Activated naive CD8-positive, alpha-beta T cell treated with anti-CD3 and anti-CD28 coated beads for 36 hours (primary cell): ENCODE measurements around the gene SLC24A3. TPM values are rescaled to one million over a fixed set of nuclear protein-coding genes. Genes with fewer than 3 reads are reported as not detected.
A peak's percentile ranks its signal among the peaks of the same experiment; 100 is the strongest.
"Not testable (repeated sequence)": the region's sequence is repeated elsewhere in the genome, so short reads cannot be mapped to it uniquely, and the experiment has no call there.

Source experiments
- DNase-seq: peaks from one replicate; pipeline ENCODE4 v3.0.0; 2021
- H3K27ac Mint-ChIP-seq: one replicate; pipeline ENCODE4 v1.8.0; 2022; ENCODE audit warnings: mild to moderate bottlenecking, moderate library complexity, mixed read lengths
- H3K27me3 Mint-ChIP-seq: one replicate; pipeline ENCODE4 v1.8.0; 2022; ENCODE audit warnings: mild to moderate bottlenecking, mixed read lengths
- H3K36me3 Mint-ChIP-seq: one replicate; pipeline ENCODE4 v1.8.0; 2021; ENCODE audit warnings: mild to moderate bottlenecking, mixed read lengths
- H3K4me1 Mint-ChIP-seq: one replicate; pipeline ENCODE4 v1.8.0; 2021; ENCODE audit warnings: mixed read lengths
- H3K4me3 Mint-ChIP-seq: one replicate; pipeline ENCODE4 v1.8.0; 2022; ENCODE audit warnings: mild to moderate bottlenecking, moderate library complexity, mixed read lengths
- H3K9me3 Mint-ChIP-seq: one replicate; pipeline ENCODE4 v1.8.0; 2022; ENCODE audit warnings: mixed read lengths
- total RNA-seq, 2 experiments: library from RNA; stranded (reverse); gene quantifications; one replicate each; pipeline ENCODE4 v1.2.3, GENCODE V29; 2021

SLC24A3 gene
- total RNA-seq, 2 experiments from 2014 or later: not detected

DNA sequence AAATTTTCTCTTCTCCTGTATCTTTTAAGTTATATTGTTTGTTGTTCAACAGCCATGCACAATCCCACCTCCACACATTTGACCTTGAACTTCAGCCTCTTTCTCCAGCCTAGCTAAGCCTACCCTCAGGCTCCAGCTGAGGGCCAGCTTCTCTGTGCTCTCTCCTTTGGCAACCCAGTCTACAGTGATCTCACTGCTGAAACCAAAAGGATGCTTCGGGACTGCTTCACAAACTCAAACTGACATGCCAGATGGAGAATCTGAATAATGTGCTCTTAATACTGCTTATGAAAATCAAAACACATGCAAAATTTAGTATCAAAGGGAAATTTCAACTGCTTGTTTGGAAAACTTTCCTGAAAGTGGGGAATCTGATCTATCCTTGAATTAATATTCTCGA is 529.5 kb downstream of the SLC24A3 start:
- H3K9me3 Mint-ChIP-seq: peaks cover 8% of the 10 kb centered on the region
- no peak for DNase-seq
- H3K36me3 Mint-ChIP-seq: no peaks in the 10 kb centered on the region
- H3K27me3 Mint-ChIP-seq: peaks cover 17% of the 10 kb centered on the region
- peaks cover 4% of the 10 kb centered on the region for H3K4me1 Mint-ChIP-seq
- no peak overlapping the region for H3K4me3 Mint-ChIP-seq
- no peak overlapping the region for H3K27ac Mint-ChIP-seq

DNA sequence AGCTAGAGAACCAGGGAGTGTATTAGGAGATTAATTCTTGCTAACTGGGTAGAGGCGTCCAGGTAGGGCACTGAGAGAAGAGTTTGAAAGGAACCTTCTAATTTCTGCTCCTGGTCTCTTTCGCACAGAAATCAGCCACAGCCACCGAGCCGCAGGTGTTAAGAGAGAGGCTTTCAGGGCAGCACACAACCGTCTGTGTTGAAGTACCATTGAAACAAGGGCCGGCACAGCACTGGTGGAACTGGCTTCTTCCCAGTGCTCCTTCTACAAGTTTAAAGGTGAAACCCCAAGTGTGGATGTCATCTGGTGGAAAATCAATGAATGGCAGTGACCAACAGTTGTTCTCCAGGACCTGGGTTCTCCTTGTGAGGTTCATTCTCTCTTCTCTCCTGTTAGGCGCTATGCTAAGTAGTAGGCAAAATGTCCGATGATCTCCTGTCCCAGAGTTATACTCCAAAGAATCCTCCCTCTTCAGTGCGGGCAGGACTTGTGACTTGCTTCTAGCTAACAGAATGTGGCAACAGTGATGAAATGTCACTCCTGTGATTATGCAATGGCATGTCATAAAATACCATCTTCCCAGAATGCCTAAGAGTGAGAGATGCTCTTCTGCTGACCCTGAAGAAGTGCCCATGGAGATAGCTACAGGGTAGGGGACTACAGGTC is 530.7 kb downstream of the SLC24A3 start:
- no peaks in the 10 kb centered on the region for H3K4me1 Mint-ChIP-seq
- H3K27ac Mint-ChIP-seq: no peak overlapping the region
- peaks cover 8% of the 10 kb centered on the region for H3K9me3 Mint-ChIP-seq
- H3K4me3 Mint-ChIP-seq: no peak overlapping the region
- no peak for DNase-seq
- peaks cover 17% of the 10 kb centered on the region for H3K27me3 Mint-ChIP-seq
- no peaks in the 10 kb centered on the region for H3K36me3 Mint-ChIP-seq

DNA sequence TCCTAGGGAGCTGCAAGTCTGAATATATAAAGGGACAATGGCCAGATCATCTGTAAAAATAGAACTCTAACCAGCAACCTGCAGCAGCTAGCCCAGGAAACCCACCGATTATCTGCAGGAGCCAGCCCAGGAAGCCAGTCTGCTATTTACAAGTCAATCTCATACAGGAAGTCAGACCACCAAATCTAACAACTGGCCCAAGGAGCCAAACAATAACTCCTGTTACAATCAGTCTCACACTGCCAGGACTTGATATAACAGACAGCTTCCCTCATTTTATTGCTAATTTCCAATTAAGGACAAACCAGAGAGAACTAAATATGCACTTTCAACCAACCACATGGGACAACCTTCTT is 531.2 kb downstream of the SLC24A3 start:
- H3K4me3 Mint-ChIP-seq: no peak overlapping the region
- no peaks in the 10 kb centered on the region for H3K4me1 Mint-ChIP-seq
- H3K9me3 Mint-ChIP-seq: peaks cover 8% of the 10 kb centered on the region
- no peak for DNase-seq
- H3K27ac Mint-ChIP-seq: no peak overlapping the region
- peaks cover 17% of the 10 kb centered on the region for H3K27me3 Mint-ChIP-seq
- no peaks in the 10 kb centered on the region for H3K36me3 Mint-ChIP-seq

DNA sequence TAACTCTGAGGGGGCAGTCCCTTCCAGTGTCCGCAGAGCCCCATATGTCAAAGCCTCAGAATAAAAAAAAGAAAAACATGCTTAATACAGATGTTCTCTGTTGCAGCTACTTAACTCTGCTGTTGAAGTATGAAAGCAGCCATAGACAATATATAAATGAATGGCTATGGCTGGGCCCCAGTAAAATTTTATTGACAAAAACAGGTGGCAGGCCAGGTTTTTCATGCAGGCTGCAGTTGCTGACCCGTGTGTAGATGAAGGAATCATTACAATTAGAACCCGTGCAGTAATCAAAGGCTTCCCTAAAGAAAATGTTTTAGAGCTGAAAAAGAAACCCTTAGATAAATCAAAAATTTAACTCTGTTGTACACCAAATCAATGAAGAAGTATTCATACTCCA is 532.7 kb downstream of the SLC24A3 start:
- Mint-ChIP-seq H3K36me3 (no peaks in the 10 kb centered on the region), H3K27ac (no peak overlapping the region), H3K4me1 (no peaks in the 10 kb centered on the region), H3K4me3 (no peak overlapping the region), H3K27me3 (peaks cover 14% of the 10 kb centered on the region), H3K9me3 (peaks cover 8% of the 10 kb centered on the region)
- DNase-seq: no peak

DNA sequence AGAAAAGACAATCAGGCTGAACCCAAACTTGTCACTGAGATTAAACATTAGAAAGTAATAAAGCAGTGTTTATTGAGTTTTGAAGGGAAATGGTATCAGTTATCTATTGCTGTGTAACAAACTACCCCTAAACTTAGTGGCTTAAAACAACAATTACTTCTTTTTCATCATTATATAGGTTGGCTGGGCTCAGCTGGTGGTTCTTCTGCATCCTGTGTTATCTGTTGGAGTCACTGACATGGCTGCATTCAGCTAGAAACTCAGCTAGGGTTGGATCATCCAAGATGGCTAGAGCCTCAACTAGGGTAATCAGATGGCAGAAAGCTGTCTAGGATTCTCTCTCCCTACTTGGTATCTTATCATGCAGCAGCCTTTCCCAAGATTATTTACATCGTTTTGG is 533.1 kb downstream of the SLC24A3 start:
- no peak overlapping the region for H3K27ac Mint-ChIP-seq
- H3K4me1 Mint-ChIP-seq: no peaks in the 10 kb centered on the region
- H3K4me3 Mint-ChIP-seq: no peak overlapping the region
- no peaks in the 10 kb centered on the region for H3K36me3 Mint-ChIP-seq
- H3K9me3 Mint-ChIP-seq: peaks cover 8% of the 10 kb centered on the region
- peaks cover 13% of the 10 kb centered on the region for H3K27me3 Mint-ChIP-seq
- DNase-seq: no peak

DNA sequence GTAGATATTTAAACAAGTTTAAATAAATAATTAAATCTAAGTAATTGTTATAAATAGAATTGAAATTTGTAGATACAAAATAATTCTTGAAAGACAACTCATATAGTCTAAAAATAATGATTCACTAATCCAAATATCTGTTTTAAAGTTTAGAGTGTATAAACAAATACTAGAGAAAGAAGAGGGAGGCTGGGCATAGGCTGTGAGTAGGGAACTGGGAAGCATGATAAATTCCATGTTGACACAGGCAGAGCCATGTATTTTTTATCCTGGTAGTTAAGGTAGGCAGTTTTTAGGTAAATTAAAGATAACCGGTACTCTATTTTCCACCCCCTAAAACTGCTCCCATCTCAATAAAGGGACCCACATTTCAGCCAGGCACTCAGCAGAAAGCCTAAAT is 534.0 kb downstream of the SLC24A3 start:
- Mint-ChIP-seq H3K4me1 (no peaks in the 10 kb centered on the region), H3K27me3 (peaks cover 18% of the 10 kb centered on the region), H3K36me3 (no peaks in the 10 kb centered on the region), H3K4me3 (no peak overlapping the region), H3K9me3 (peaks cover 8% of the 10 kb centered on the region), H3K27ac (no peak overlapping the region)
- no peak for DNase-seq

DNA sequence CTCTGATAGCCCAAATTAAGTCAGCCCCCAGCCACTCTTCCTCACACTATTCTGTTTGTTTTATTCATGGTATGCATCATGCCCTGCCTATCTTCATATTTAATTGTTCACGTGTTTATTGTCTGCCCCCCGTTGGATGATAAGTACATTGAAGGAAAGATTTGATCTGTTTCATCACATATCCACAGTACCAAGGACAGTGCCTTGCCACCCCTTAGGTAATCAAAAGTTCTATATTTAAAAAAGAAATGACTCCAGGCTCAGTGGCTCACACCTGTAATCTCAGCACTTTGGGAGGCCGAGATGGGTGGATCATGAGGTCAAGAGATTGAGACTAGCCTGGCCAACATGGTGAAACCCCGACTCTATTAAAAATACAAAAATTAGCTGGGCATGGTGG is 535.5 kb downstream of the SLC24A3 start:
- no peaks in the 10 kb centered on the region for H3K4me1 Mint-ChIP-seq

DNA sequence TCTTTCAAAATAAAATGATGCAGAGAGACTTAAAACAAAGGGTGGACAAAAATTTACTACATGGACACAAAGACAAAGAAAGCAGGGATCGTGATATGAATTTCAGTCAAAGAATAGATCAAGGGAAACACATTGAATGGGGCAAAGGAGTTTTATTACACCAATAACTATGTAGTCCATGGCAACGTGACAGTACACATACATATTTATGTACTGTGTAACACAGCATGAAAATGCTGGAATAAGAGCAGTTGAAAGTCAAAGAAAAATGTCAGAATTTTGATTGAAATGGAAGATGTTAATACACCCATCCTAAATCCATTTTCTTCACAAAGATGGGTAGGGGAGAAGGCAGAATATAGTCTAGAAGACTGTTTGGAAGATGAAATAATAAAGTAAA is 536.2 kb downstream of the SLC24A3 start:
- DNase-seq: no peak
- Mint-ChIP-seq H3K9me3 (peaks cover 8% of the 10 kb centered on the region), H3K27ac (no peak overlapping the region), H3K27me3 (peaks cover 18% of the 10 kb centered on the region), H3K4me1 (no peaks in the 10 kb centered on the region), H3K4me3 (no peak overlapping the region), H3K36me3 (no peaks in the 10 kb centered on the region)

More for the DNA sequence above, 535.5 kb downstream of the SLC24A3 start:
- H3K27me3 Mint-ChIP-seq: peaks cover 16% of the 10 kb centered on the region
- H3K27ac Mint-ChIP-seq: no peak overlapping the region
- no peaks in the 10 kb centered on the region for H3K36me3 Mint-ChIP-seq
- no peak overlapping the region for H3K4me3 Mint-ChIP-seq
- H3K9me3 Mint-ChIP-seq: peaks cover 8% of the 10 kb centered on the region
- DNase-seq: no peak

DNA sequence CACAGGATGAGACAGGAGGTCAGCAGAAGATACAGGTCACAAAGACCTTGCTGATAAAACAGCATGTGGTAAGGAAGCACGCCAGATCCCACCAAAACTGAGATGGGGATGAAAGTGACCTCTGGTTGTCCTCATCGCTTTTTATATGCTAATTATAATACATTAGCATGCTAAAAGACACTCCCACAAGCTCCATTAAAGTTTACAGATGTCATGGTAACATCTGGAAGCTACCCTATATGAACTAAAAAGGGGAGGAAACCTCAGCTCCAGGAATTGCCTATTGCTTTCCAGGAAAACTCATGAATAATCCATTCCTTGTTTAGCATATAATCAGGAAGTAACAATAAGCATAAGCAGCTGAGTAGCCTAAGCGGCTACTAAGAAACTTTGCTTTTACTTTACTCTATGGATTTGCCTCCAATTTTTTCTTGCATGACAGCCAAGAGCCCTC is 537.2 kb downstream of the SLC24A3 start:
- no peak for DNase-seq
- Mint-ChIP-seq H3K9me3 (peaks cover 7% of the 10 kb centered on the region), H3K27me3 (peaks cover 22% of the 10 kb centered on the region), H3K4me3 (no peak overlapping the region), H3K27ac (no peak overlapping the region), H3K36me3 (no peaks in the 10 kb centered on the region), H3K4me1 (no peaks in the 10 kb centered on the region)

DNA sequence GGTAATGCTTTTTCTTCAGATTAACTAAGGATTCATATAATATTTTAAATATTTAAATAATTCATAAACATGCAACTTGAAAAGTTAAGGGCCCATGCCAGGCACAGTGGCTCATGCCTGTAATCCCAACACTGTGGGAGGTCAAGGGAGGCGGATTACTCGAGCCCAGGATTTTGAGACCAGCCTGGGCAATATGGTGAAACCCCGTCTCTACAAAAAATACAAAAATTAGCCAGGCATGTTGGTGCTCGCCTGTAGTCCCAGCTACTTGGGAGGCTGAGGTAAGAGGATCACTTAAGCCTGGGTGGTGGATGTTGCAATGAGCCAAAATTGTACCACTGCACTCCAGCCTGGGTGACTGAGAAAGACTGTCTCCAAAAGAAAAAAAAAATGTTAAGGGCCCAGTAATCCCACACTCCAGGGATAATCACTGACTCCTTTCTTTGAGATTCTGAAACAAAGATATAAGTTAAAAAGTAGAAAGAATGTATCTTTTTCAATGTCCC is 537.7 kb downstream of the SLC24A3 start:
- no peaks in the 10 kb centered on the region for H3K4me1 Mint-ChIP-seq
- H3K27ac Mint-ChIP-seq: no peak overlapping the region
- peaks cover 6% of the 10 kb centered on the region for H3K9me3 Mint-ChIP-seq
- peaks cover 22% of the 10 kb centered on the region for H3K27me3 Mint-ChIP-seq
- DNase-seq: no peak
- no peak overlapping the region for H3K4me3 Mint-ChIP-seq
- no peaks in the 10 kb centered on the region for H3K36me3 Mint-ChIP-seq

DNA sequence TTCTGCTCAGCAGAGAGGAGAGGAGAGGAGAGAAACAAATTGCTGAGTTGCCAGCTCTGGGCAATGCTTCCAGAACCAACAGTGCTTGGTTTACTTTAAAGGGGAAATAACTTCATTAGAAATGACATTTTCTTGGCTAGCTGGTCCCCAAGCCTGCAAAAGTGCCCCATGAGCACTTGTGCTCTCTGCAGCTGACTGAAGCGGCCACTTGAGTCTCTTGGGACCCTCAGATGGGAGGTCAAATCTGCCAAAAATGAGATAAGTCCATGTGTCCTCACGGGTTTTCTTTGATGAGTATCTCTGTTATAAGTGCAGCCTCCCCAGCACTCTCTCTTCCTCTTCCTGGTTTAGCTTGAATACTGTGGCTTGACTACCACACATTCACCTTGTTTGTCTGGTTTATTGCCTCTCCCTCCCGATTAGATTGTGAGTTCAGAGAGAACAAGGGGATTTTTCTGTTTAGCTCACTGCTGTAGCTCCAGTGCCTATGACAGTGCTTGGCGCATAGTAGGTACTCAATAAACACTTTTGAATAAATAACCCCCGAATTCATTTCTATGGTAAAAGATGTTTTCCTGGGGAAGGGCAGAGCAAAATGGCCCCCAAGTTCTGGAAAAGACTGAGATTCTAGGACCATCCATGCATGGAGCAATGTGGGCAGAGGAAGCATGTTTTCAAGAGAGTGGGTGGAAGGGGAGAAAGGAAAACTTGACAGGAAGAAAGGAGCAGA is 538.6 kb downstream of the SLC24A3 start:
- Mint-ChIP-seq H3K27ac (no peak overlapping the region), H3K27me3 (peaks cover 24% of the 10 kb centered on the region), H3K9me3 (peaks cover 1% of the 10 kb centered on the region), H3K4me3 (no peak overlapping the region), H3K36me3 (no peaks in the 10 kb centered on the region), H3K4me1 (no peaks in the 10 kb centered on the region)
- DNase-seq: no peak

DNA sequence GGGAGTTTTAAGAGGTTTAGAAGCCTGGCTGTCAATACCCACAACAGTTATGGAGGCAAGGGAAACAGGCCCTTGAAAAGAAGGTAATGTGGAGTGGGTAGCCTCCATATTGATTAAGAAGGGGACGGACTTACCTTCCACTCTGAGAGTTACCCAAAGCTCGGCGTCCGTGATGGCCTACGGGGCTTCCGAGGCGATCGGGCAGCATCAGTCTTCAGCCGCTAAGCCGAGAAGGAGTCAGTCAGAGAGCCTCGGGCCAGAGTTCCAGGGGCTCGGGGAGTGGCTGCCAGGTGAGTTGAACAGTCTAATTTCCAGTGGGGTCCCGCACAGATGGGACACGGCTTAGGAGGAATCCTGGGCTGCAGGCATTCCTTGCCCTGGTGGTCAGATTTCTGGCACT is 541.8 kb downstream of the SLC24A3 start:
- DNase-seq: not testable (repeated sequence)

DNA sequence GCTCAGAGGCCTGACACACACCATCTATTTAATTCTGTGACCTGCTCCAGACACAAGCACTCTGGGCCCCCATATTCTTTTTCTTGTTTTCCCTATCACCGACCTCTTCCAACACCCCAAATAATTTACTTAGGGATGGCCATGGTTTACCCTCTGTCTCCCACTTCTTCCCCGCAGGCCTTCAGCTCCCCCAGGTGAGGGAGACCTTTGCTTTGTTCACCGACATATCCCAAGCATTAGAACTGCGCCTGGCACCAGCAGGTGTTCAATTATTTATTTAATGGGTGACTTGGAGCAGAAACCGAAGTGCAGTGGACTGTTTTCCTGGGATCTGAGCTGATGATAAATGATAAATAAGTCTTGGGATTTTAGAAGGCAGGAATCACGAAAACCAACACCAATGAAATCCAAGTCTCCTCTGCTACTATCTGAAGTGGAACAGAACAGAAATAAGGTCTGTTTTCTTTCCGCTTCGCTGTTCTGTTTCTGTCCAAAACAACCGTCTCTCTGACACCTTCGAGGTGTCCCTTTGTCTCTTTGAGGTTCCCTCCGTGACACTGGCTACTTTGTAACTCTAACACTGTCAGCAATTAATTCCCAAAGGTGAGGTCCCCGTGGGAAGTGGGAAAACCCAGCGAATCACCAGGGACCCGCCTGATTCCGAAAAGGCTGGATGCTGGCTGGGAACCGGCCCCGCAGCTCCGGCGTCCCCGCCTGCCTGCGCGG is 544.5 kb downstream of the SLC24A3 start:
- Mint-ChIP-seq H3K27me3 (peaks cover 62% of the 10 kb centered on the region), H3K4me3 (no peak overlapping the region), H3K27ac (no peak overlapping the region), H3K9me3 (no peaks in the 10 kb centered on the region), H3K4me1 (peaks cover 2% of the 10 kb centered on the region), H3K36me3 (no peaks in the 10 kb centered on the region)
- no peak for DNase-seq

More for the DNA sequence above, 541.8 kb downstream of the SLC24A3 start:
- not testable (repeated sequence) for H3K27ac Mint-ChIP-seq, H3K36me3 Mint-ChIP-seq, H3K4me3 Mint-ChIP-seq, H3K9me3 Mint-ChIP-seq, H3K4me1 Mint-ChIP-seq
- H3K27me3 Mint-ChIP-seq: peaks cover 51% of the 10 kb centered on the region

DNA sequence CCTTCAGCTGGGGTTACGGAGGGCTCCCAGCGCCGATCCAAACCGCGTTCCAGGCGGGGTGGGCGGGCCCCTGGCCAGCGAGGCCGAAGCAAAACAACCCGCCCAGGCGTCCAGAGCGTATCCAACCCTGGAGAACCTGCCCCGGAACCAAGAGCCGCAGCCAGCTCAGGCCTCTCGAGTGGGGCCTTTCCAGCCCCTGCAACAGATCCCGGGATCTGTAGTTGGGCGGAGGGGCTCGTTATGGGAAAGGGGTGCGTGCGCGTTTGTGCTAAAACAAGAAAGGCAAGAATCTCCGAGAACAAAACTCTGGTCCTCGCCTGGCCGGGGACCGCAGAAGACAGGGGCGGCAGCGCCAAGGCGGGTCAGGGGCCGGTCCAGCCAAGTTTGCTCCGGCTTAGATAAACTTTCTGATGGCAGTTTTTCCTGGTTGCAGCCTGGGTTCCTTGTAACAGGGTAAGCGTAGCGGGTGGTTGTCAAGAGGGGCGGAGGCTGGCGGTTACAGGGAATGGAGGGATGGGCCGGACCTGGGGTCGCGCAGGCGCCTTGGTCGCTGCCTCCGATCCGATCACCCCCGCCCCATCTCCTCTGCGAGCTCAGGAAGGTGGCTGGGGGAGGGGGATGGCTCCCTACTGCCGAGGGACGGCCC is 545.2 kb downstream of the SLC24A3 start:
- no peak for DNase-seq
- no peaks in the 10 kb centered on the region for H3K36me3 Mint-ChIP-seq
- no peaks in the 10 kb centered on the region for H3K9me3 Mint-ChIP-seq
- peaks cover 58% of the 10 kb centered on the region for H3K27me3 Mint-ChIP-seq
- H3K4me1 Mint-ChIP-seq: peaks cover 2% of the 10 kb centered on the region
- peak overlapping the region; percentile 52 for H3K4me3 Mint-ChIP-seq
- H3K27ac Mint-ChIP-seq: no peak overlapping the region

DNA sequence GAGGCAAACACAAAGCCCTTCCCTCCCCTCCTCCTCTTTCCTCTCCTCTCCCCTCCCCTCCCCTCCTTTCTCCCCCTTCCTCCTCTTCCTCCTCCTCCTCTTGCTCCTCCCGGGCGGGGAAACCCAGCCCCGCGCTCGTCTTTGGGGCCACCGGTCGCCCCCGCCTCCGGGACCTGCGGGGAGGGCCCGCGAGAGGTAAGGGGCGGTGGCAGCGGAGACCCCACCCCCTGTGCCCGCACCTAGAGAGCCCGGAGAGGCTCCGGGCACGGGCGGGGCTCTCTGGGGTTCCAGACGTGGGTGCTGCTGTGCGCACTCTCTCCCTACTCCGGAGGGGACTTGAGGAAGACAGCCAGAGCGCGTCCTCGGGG is 545.7 kb downstream of the SLC24A3 start, which contains the start of gene RIN2:
Gene RIN2, plus strand, starts transcription at position 126 of the 368 bp plus-strand sequence. CDS start 131,344 bp downstream, outside the sequence.
- Mint-ChIP-seq H3K4me3 (peak within 1 kb of the TSS; percentile 52), H3K27me3 (peaks cover 55% of the 10 kb centered on the region), H3K9me3 (no peaks in the 10 kb centered on the region), H3K36me3 (no peaks in the 10 kb centered on the region), H3K4me1 (peaks cover 2% of the 10 kb centered on the region), H3K27ac (no peak within 1 kb of the TSS)
- no peak for DNase-seq
